T-cell (primary cell): ENCODE data around the gene LSMEM2. TPM values are rescaled to one million over a fixed set of nuclear protein-coding genes. Genes with fewer than 3 reads are reported as not detected.

ENCODE experiments used
- ATAC-seq, 4 experiments: fragments of 200-7000 bp in 3 of 4; fragments of 150-1000 bp in 1 of 4; cut with Tn5 transposase; replicated peaks in 1 of 4; 1 replicate in 3 of 4; 2 replicates in 1 of 4; pipeline ENCODE4 v1.10.0; 2021; ENCODE audit warnings: moderate library complexity in 3 of 4, mild to moderate bottlenecking in 2 of 4, moderate number of reproducible peaks in 1 of 4
- CTCF ChIA-PET, 2 donors: fragments of 300-600 bp; sonication (Branson Sonifier 250); formaldehyde crosslinking; loops; one replicate each; lab custom pipeline; 2022; ENCODE audit warnings: antibody characterized with exemption in 2 of 2; lab: Charles Lee
- POLR2A ChIA-PET, 2 donors: fragments of 300-600 bp; sonication (Branson Sonifier 250); formaldehyde crosslinking; loops; one replicate each; lab custom pipeline; 2022; ENCODE audit warnings: antibody characterized with exemption in 2 of 2; lab: Charles Lee
- DNase-seq, 35 experiments: peaks; one replicate each; pipeline versions ENCODE4 v3.0.0 to v3.0.0-alpha.2; 2013 to 2023
- H3K27ac ChIP-seq: one replicate; pipeline ENCODE4 v1.5.1; 2013; ENCODE audit warnings: low read length
- H3K27me3 ChIP-seq, 2 experiments: replicated peaks in 1 of 2; 1 replicate in 1 of 2; 2 replicates in 1 of 2; pipeline versions ENCODE4 v1.6.1 to v1.7.0; 2013; ENCODE audit warnings: low read length in 1 of 2, mixed read lengths in 1 of 2; ENCODE audit not compliant: control insufficient read depth in 2 of 2, insufficient read depth in 2 of 2; ENCODE audit errors: extremely low read depth in 1 of 2
- H3K36me3 ChIP-seq, 2 donors: 1 replicate in 1 of 2; 2 replicates in 1 of 2; pipeline versions ENCODE4 v1.6.1 to v1.7.0; 2013; ENCODE audit warnings: low read length in 1 of 2; ENCODE audit not compliant: control insufficient read depth in 2 of 2, insufficient read depth in 1 of 2; ENCODE audit errors: extremely low read depth in 1 of 2
- H3K4me1 ChIP-seq, 2 experiments: 1 replicate in 1 of 2; 2 replicates in 1 of 2; pipeline versions ENCODE4 v1.6.1 to v1.7.0; 2013; ENCODE audit warnings: low read length in 2 of 2, mixed read lengths in 1 of 2; ENCODE audit not compliant: insufficient read depth in 2 of 2, control insufficient read depth in 1 of 2; ENCODE audit errors: extremely low read depth in 1 of 2
- H3K4me3 ChIP-seq, 2 donors: 1 replicate in 1 of 2; 2 replicates in 1 of 2; pipeline versions ENCODE4 v1.5.1 to v1.7.0; 2013; ENCODE audit warnings: mild to moderate bottlenecking in 2 of 2, low read length in 1 of 2, moderate library complexity in 1 of 2; ENCODE audit not compliant: control insufficient read depth in 1 of 2; ENCODE audit errors: extremely low read depth in 1 of 2
- H3K9me3 ChIP-seq: 2 replicates; pipeline ENCODE4 v1.7.0; 2013
- H3K27ac Mint-ChIP-seq, 2 donors: one replicate each; pipeline ENCODE4 v1.8.0; 2020 to 2021; ENCODE audit warnings: mild to moderate bottlenecking in 2 of 2, mixed read lengths in 2 of 2
- H3K27me3 Mint-ChIP-seq, 2 donors: one replicate each; pipeline ENCODE4 v1.8.0; 2021 to 2022; ENCODE audit warnings: mixed read lengths in 2 of 2
- H3K36me3 Mint-ChIP-seq: one replicate; pipeline ENCODE4 v1.8.0; 2021; ENCODE audit warnings: mixed read lengths
- H3K4me1 Mint-ChIP-seq, 3 donors: one replicate each; pipeline ENCODE4 v1.8.0; 2020 to 2022; ENCODE audit warnings: mixed read lengths in 3 of 3, mild to moderate bottlenecking in 1 of 3
- H3K4me3 Mint-ChIP-seq, 3 donors: one replicate each; pipeline ENCODE4 v1.8.0; 2020 to 2022; ENCODE audit warnings: mild to moderate bottlenecking in 3 of 3, mixed read lengths in 3 of 3, moderate library complexity in 3 of 3
- H3K9me3 Mint-ChIP-seq, 3 donors: one replicate each; pipeline ENCODE4 v1.8.0; 2020 to 2022; ENCODE audit warnings: mixed read lengths in 3 of 3
- WGBS: methylation state at CpG from one replicate; pipeline ENCODE4 v1.1.5; 2013; ENCODE audit warnings: missing lambda C conversion rate; ENCODE audit not compliant: insufficient coverage; 5-methylcytosine and 5-hydroxymethylcytosine counted together
- total RNA-seq, 35 experiments: library from RNA in 6 of 35; stranded (reverse) in 6 of 35; fragments of 120-200 nt in 1 of 35; gene quantifications; one replicate each; pipeline versions ENCODE4 v1.2.1 to v1.2.4 and lab custom pipeline; 2013 to 2026

LSMEM2 gene
- total RNA-seq, 5 donors from 2014 or later (not counting 1 experiment from before 2014, with no cell fraction given) = not detected

GRCh38 chr3:50233176-50233575 lies 45.7 kb upstream of the LSMEM2 start:
- H3K9me3 Mint-ChIP-seq = no peaks in the 10 kb centered on the region
- DNase-seq = no peak
- peaks cover 15 to 36% (median 21%) of the 10 kb centered on the region in 3 donors for H3K4me1 Mint-ChIP-seq
- no peak overlapping the region for H3K4me3 ChIP-seq
- H3K9me3 ChIP-seq = no peaks in the 10 kb centered on the region
- peaks cover 0 to 2% of the 10 kb centered on the region in 2 donors for H3K36me3 ChIP-seq
- H3K36me3 Mint-ChIP-seq = no peaks in the 10 kb centered on the region
- POLR2A ChIA-PET = interaction anchor here (0.6 kb wide), 2 partner anchors 104 to 124 kb away, joined by 6 to 7 read pairs; no protein-coding TSS in a partner anchor
- CTCF ChIA-PET = interaction anchor here in 1 of 2 donors (0.7 kb wide), 1 partner anchor 14 kb away, joined by 4 read pairs; no protein-coding TSS in a partner anchor
- H3K4me3 Mint-ChIP-seq = peak overlapping the region in 1 of 3 donors; percentile 37
- no peaks in the 10 kb centered on the region for H3K27me3 ChIP-seq
- no peaks in the 10 kb centered on the region for H3K27me3 Mint-ChIP-seq
- no peak overlapping the region for H3K27ac Mint-ChIP-seq
- ATAC-seq = no peak
- WGBS = 91% methylated on average over 4 of the region's 4 CpGs
- H3K27ac ChIP-seq = no peak overlapping the region
- peaks cover 2 to 30% of the 10 kb centered on the region in 2 experiments for H3K4me1 ChIP-seq

GRCh38 chr3:50235716-50236483 lies 43.0 kb upstream of the LSMEM2 start, which contains the start of gene GNAI2:
TSS of gene GNAI2 (plus strand) at chr3:50236204. CDS start at chr3:50236336, 132 bp downstream.
- peak within 1 kb of the TSS; percentile 98 to 99 for H3K4me3 ChIP-seq
- H3K27me3 ChIP-seq = no peaks in the 10 kb centered on the region
- H3K4me1 ChIP-seq = peaks cover 24 to 50% of the 10 kb centered on the region in 2 experiments
- ChIA-PET POLR2A (interaction anchor here (0.5 to 1.5 kb wide), 9 partner anchors 8 to 792 kb away, joined by 3 to 8 read pairs (median 4); partner anchors contain the start of genes HYAL3 (in 1 of the 2) and NAA80 (in 1 of the 2)), CTCF (interaction anchor here (0.5 to 1.5 kb wide), 11 partner anchors 8 to 1248 kb away, joined by 3 to 31 read pairs (median 4); partner anchors contain the start of genes HYAL3 (in 1 of the 2) and NAA80 (in 1 of the 2))
- Mint-ChIP-seq H3K27ac (peak within 1 kb of the TSS; percentile 95 to 96), H3K36me3 (peaks cover 10% of the 10 kb centered on the region), H3K27me3 (no peaks in the 10 kb centered on the region), H3K4me3 (peak within 1 kb of the TSS; percentile 95 to 98 (median 97)), H3K4me1 (peaks cover 34 to 54% (median 39%) of the 10 kb centered on the region in 3 donors), H3K9me3 (no peaks in the 10 kb centered on the region)
- H3K36me3 ChIP-seq = peaks cover 7 to 24% of the 10 kb centered on the region in 2 donors
- DNase-seq (peak; percentile 96 to 100 (median 99)), ATAC-seq (peak; percentile 85 to 90 (median 88))
- WGBS = under 1% methylated on average over 64 of the region's 75 CpGs
- peak within 1 kb of the TSS; percentile 82 for H3K27ac ChIP-seq
- no peaks in the 10 kb centered on the region for H3K9me3 ChIP-seq

GRCh38 chr3:50236484-50237132 lies 42.3 kb upstream of the LSMEM2 start:
- Mint-ChIP-seq H3K4me1 (peaks cover 41 to 60% (median 46%) of the 10 kb centered on the region in 3 donors), H3K4me3 (peak overlapping the region; percentile 95 to 98 (median 97))
- 0% methylated on average over 12 of the region's 13 CpGs for WGBS

GRCh38 chr3:50237133-50237651 lies 41.7 kb upstream of the LSMEM2 start:
- Histone ChIP-seq H3K4me3 (peak overlapping the region; percentile 98 to 99), H3K4me1 (peaks cover 36 to 63% of the 10 kb centered on the region in 2 experiments), H3K27ac (peak overlapping the region; percentile 82), H3K9me3 (no peaks in the 10 kb centered on the region), H3K27me3 (no peaks in the 10 kb centered on the region), H3K36me3 (peaks cover 7 to 26% of the 10 kb centered on the region in 2 donors)
- DNase-seq (peak in 12 of 35 experiments; percentile 12 to 57 (median 34)), ATAC-seq (no peak)
- Mint-ChIP-seq H3K27me3 (no peaks in the 10 kb centered on the region), H3K4me3 (peak overlapping the region; percentile 95 to 98 (median 97)), H3K27ac (peak overlapping the region; percentile 95 to 96), H3K4me1 (peaks cover 47 to 66% (median 52%) of the 10 kb centered on the region in 3 donors), H3K9me3 (no peaks in the 10 kb centered on the region), H3K36me3 (peaks cover 10% of the 10 kb centered on the region)
- ChIA-PET POLR2A (interaction anchor here in 1 of 2 donors (0.6 kb wide), 1 partner anchor 297 kb away, joined by 7 read pairs; no protein-coding TSS in a partner anchor), CTCF (interaction anchor here (0.8 to 2.0 kb wide), 2 partner anchors 9 to 10 kb away, joined by 4 to 15 read pairs; no protein-coding TSS in a partner anchor)
- WGBS = 0% methylated on average over 7 of the region's 7 CpGs

More at GRCh38 chr3:50236484-50237132, 42.3 kb upstream of the LSMEM2 start:
- CTCF ChIA-PET = interaction anchor here (0.8 to 1.4 kb wide), 2 partner anchors 10 to 23 kb away, joined by 4 read pairs; no protein-coding TSS in a partner anchor
- Histone ChIP-seq H3K27me3 (no peaks in the 10 kb centered on the region), H3K4me1 (peaks cover 30 to 57% of the 10 kb centered on the region in 2 experiments), H3K36me3 (peaks cover 7 to 26% of the 10 kb centered on the region in 2 donors), H3K4me3 (peak overlapping the region; percentile 98 to 99), H3K9me3 (no peaks in the 10 kb centered on the region), H3K27ac (peak overlapping the region; percentile 82)
- ATAC-seq = no peak
- peak overlapping the region; percentile 95 to 96 for H3K27ac Mint-ChIP-seq
- peaks cover 10% of the 10 kb centered on the region for H3K36me3 Mint-ChIP-seq
- H3K9me3 Mint-ChIP-seq = no peaks in the 10 kb centered on the region
- POLR2A ChIA-PET = interaction anchor here (0.6 to 1.5 kb wide), 2 partner anchors 10 to 296 kb away, joined by 7 to 8 read pairs; no protein-coding TSS in a partner anchor
- H3K27me3 Mint-ChIP-seq = no peaks in the 10 kb centered on the region
- DNase-seq = no peak

GRCh38 chr3:50237754-50238548 lies 40.9 kb upstream of the LSMEM2 start:
- Mint-ChIP-seq H3K27me3 (no peaks in the 10 kb centered on the region), H3K4me1 (peaks cover 55 to 67% (median 59%) of the 10 kb centered on the region in 3 donors), H3K4me3 (peak overlapping the region; percentile 95 to 98 (median 97)), H3K9me3 (no peaks in the 10 kb centered on the region), H3K36me3 (peaks cover 10% of the 10 kb centered on the region), H3K27ac (peak overlapping the region; percentile 95 to 96)
- H3K4me3 ChIP-seq = peak overlapping the region; percentile 98 to 99
- no peaks in the 10 kb centered on the region for H3K27me3 ChIP-seq
- ATAC-seq = peak; percentile 52 to 59 (median 58)
- H3K36me3 ChIP-seq = peaks cover 7 to 27% of the 10 kb centered on the region in 2 donors
- H3K9me3 ChIP-seq = no peaks in the 10 kb centered on the region
- ChIA-PET POLR2A (interaction anchor here in 1 of 2 donors (1.0 kb wide), 1 partner anchor 9 kb away, joined by 3 read pairs; no protein-coding TSS in a partner anchor), CTCF (interaction anchor here in 1 of 2 donors (2.0 kb wide), 1 partner anchor 9 kb away, joined by 15 read pairs; no protein-coding TSS in a partner anchor)
- WGBS = 0% methylated on average over 31 of the region's 31 CpGs
- DNase-seq = peak; percentile 74 to 92 (median 86)
- peaks cover 44 to 70% of the 10 kb centered on the region in 2 experiments for H3K4me1 ChIP-seq
- peak overlapping the region; percentile 82 for H3K27ac ChIP-seq
